Measurements from ENCODE around the gene BYSL. TPM values are rescaled to one million over a fixed set of nuclear protein-coding genes. Genes with fewer than 3 reads are reported as not detected.

BYSL gene
- total and polyA plus RNA-seq, 8 donors, result 12.6 to 24.9 (median 23.6) TPM

- no peak for TF ChIP-seq CTCF (IDR thresholded peaks at IDR 0.05)
- no peak overlapping the region for H3K27ac ChIP-seq
- DNase-seq (no peak), ATAC-seq (no peak)
- no peaks in the 10 kb centered on the region for H3K4me1 ChIP-seq
- no peaks in the 10 kb centered on the region for H3K36me3 ChIP-seq
- H3K4me3 ChIP-seq, result no peak overlapping the region
- intact Hi-C loops (cut with DNase I), result no loop called here
- H3K9me3 ChIP-seq, result no peaks in the 10 kb centered on the region
- no peaks in the 10 kb centered on the region for H3K27me3 ChIP-seq
Measured at GRCh38 chr6:41877051-41877680, 44.1 kb upstream of the BYSL start.

- intact Hi-C loops (cut with DNase I), result no loop called here
- no peaks in the 10 kb centered on the region for H3K9me3 ChIP-seq
- H3K4me3 ChIP-seq, result no peak overlapping the region
- H3K27me3 ChIP-seq, result no peaks in the 10 kb centered on the region
- ATAC-seq, result no peak
- H3K36me3 ChIP-seq, result no peaks in the 10 kb centered on the region
- H3K4me1 ChIP-seq, result no peaks in the 10 kb centered on the region
- no peak for DNase-seq
- H3K27ac ChIP-seq, result no peak overlapping the region
- no peak for TF ChIP-seq CTCF (IDR thresholded peaks at IDR 0.05)
Measured at GRCh38 chr6:41878246-41878645, 43.1 kb upstream of the BYSL start.

- no peak for DNase-seq
- no peak for TF ChIP-seq CTCF (IDR thresholded peaks at IDR 0.05)
Measured at GRCh38 chr6:41878961-41879405, 42.3 kb upstream of the BYSL start.

GRCh38 chr6:41881506-41881905 lies 39.8 kb upstream of the BYSL start:
- Histone ChIP-seq H3K36me3 (peaks cover 0 to 4% of the 10 kb centered on the region in 2 donors), H3K27ac (no peak overlapping the region), H3K9me3 (no peaks in the 10 kb centered on the region), H3K27me3 (no peaks in the 10 kb centered on the region), H3K4me1 (no peaks in the 10 kb centered on the region), H3K4me3 (no peak overlapping the region)
- ATAC-seq, result no peak
- DNase-seq, result no peak
- TF ChIP-seq CTCF (IDR thresholded peaks at IDR 0.05), result no peak
- intact Hi-C loops (cut with DNase I), result no loop called here

More at GRCh38 chr6:41878961-41879405, 42.3 kb upstream of the BYSL start:
- Histone ChIP-seq H3K36me3 (no peaks in the 10 kb centered on the region), H3K4me3 (no peak overlapping the region), H3K27ac (no peak overlapping the region), H3K27me3 (no peaks in the 10 kb centered on the region), H3K9me3 (no peaks in the 10 kb centered on the region), H3K4me1 (no peaks in the 10 kb centered on the region)
- ATAC-seq, result no peak
- intact Hi-C loops (cut with DNase I), result no loop called here

- Histone ChIP-seq H3K36me3 (peaks cover 0 to 4% of the 10 kb centered on the region in 2 donors), H3K27me3 (no peaks in the 10 kb centered on the region), H3K4me3 (no peak overlapping the region), H3K27ac (no peak overlapping the region), H3K9me3 (no peaks in the 10 kb centered on the region), H3K4me1 (no peaks in the 10 kb centered on the region)
- DNase-seq (peak in 1 of 4 donors; percentile 11), ATAC-seq (peak; percentile 87)
- no peak for TF ChIP-seq CTCF (IDR thresholded peaks at IDR 0.05)
- intact Hi-C loops (cut with DNase I), result no loop called here
Measured at GRCh38 chr6:41884957-41885356, 36.3 kb upstream of the BYSL start.

All from left lung (tissue), 10 donors.